Loucy (cell line): ENCODE measurements around the gene DNAJC17.

Source experiments
- CTCF ChIP-seq: fragments of 200-600 bp; sonication (generic); conservative IDR thresholded peaks from 2 replicates; pipeline ENCODE4 v1.5.1; 2014; ENCODE audit warnings: mild to moderate bottlenecking, antibody characterized with exemption, low read length
- EZH2phosphoT487 ChIP-seq: fragments of 200-600 bp; IDR thresholded peaks from 2 replicates; pipeline ENCODE4 v1.6.1; 2018; ENCODE audit warnings: antibody characterized with exemption, mild to moderate bottlenecking, moderate library complexity, borderline replicate concordance

GRCh38 chr15:40826423-40827075, 19.3 kb upstream of the DNAJC17 start:
- TF ChIP-seq CTCF (no peak), EZH2phosphoT487 (no peak)
